H9 (cell line): ENCODE data around the gene ABCC11. TPM values are rescaled to one million over a fixed set of nuclear protein-coding genes. Genes with fewer than 3 reads are reported as not detected.
A peak's percentile ranks its signal among the peaks of the same experiment; 100 is the strongest.

Experiments used
- DNase-seq: peaks from one replicate; pipeline ENCODE4 v3.0.0-alpha.2; 2017
- H2AFZ ChIP-seq: one replicate; pipeline ENCODE4 v1.6.1; 2013; ENCODE audit warnings: mild to moderate bottlenecking, low read length, control low read depth, moderate library complexity
- H2AK5ac ChIP-seq: 2 replicates; pipeline ENCODE4 v1.6.1; 2013; ENCODE audit warnings: low read length, control low read depth, mixed read lengths; ENCODE audit not compliant: insufficient read length
- H2BK120ac ChIP-seq: one replicate; pipeline ENCODE4 v1.6.1; 2013; ENCODE audit warnings: low read depth, mild to moderate bottlenecking, low read length, control low read depth, inconsistent platforms; ENCODE audit not compliant: poor library complexity, severe bottlenecking
- H2BK12ac ChIP-seq: 2 replicates; pipeline ENCODE4 v1.6.1; 2013; ENCODE audit warnings: low read length, control low read depth, mixed read lengths, low read depth; ENCODE audit not compliant: insufficient read length
- H2BK15ac ChIP-seq: 2 replicates; pipeline ENCODE4 v1.6.1; 2013; ENCODE audit warnings: low read depth, low read length, control low read depth
- H2BK20ac ChIP-seq: one replicate; pipeline ENCODE4 v1.6.1; 2013; ENCODE audit warnings: low read depth, mild to moderate bottlenecking, low read length, control low read depth, inconsistent platforms; ENCODE audit not compliant: poor library complexity, severe bottlenecking
- H2BK5ac ChIP-seq: 2 replicates; pipeline ENCODE4 v1.6.1; 2013; ENCODE audit warnings: low read length, control low read depth, mixed read lengths; ENCODE audit not compliant: insufficient read length
- H3K14ac ChIP-seq: 2 replicates; pipeline ENCODE4 v1.6.1; 2013; ENCODE audit warnings: low read length, control low read depth; ENCODE audit not compliant: insufficient read depth
- H3K18ac ChIP-seq: 2 replicates; pipeline ENCODE4 v1.6.1; 2013; ENCODE audit warnings: low read depth, mild to moderate bottlenecking, mixed read lengths, low read length, control low read depth; ENCODE audit not compliant: insufficient read length
- H3K23ac ChIP-seq: 2 replicates; pipeline ENCODE4 v1.6.1; 2013; ENCODE audit warnings: low read length, control low read depth, mixed read lengths, low read depth; ENCODE audit not compliant: insufficient read length
- H3K23me2 ChIP-seq: 2 replicates; pipeline ENCODE4 v1.6.1; 2013; ENCODE audit warnings: low read depth, mild to moderate bottlenecking, mixed read lengths, low read length, control low read depth; ENCODE audit not compliant: insufficient read length, poor library complexity, severe bottlenecking
- H3K27ac ChIP-seq: 2 replicates; pipeline ENCODE4 v1.5.1; 2013; ENCODE audit warnings: low read length, control low read depth, mixed read lengths, low read depth; ENCODE audit not compliant: insufficient read length
- H3K27me3 ChIP-seq: 2 replicates; pipeline ENCODE4 v1.6.1; 2013; ENCODE audit warnings: low read length, control low read depth, inconsistent platforms; ENCODE audit not compliant: insufficient read depth
- H3K4ac ChIP-seq: 2 replicates; pipeline ENCODE4 v1.6.1; 2013; ENCODE audit warnings: low read depth, mild to moderate bottlenecking, control low read depth, inconsistent platforms, low read length, moderate library complexity
- H3K4me1 ChIP-seq: 2 replicates; pipeline ENCODE4 v1.6.1; 2013; ENCODE audit warnings: low read length, control low read depth, inconsistent platforms; ENCODE audit not compliant: insufficient read depth
- H3K4me2 ChIP-seq: 2 replicates; pipeline ENCODE4 v1.6.1; 2013; ENCODE audit warnings: low read length, control low read depth, mixed read lengths; ENCODE audit not compliant: insufficient read length, insufficient read depth
- H3K56ac ChIP-seq: 2 replicates; pipeline ENCODE4 v1.6.1; 2013; ENCODE audit warnings: low read depth, mild to moderate bottlenecking, mixed read lengths, low read length, control low read depth; ENCODE audit not compliant: insufficient read length
- H3K79me1 ChIP-seq: 2 replicates; pipeline ENCODE4 v1.6.1; 2013; ENCODE audit warnings: low read depth, mild to moderate bottlenecking, moderate library complexity, low read length, control low read depth, inconsistent platforms; ENCODE audit not compliant: insufficient read depth, poor library complexity, severe bottlenecking
- H3K79me2 ChIP-seq: 2 replicates; pipeline ENCODE4 v1.6.1; 2013; ENCODE audit warnings: low read length, control low read depth, inconsistent platforms; ENCODE audit not compliant: insufficient read depth
- H3K9ac ChIP-seq: 2 replicates; pipeline ENCODE4 v1.6.1; 2013; ENCODE audit warnings: low read length, control low read depth, mixed read lengths; ENCODE audit not compliant: insufficient read length; ENCODE audit errors: extremely low read depth
- H3K9me3 ChIP-seq: one replicate; pipeline ENCODE4 v1.6.1; 2013; ENCODE audit warnings: low read depth, low read length, inconsistent platforms; ENCODE audit not compliant: control insufficient read depth
- H3T11ph ChIP-seq: one replicate; pipeline ENCODE4 v1.6.1; 2013; ENCODE audit warnings: mild to moderate bottlenecking, low read length, control low read depth, inconsistent platforms
- H4K20me1 ChIP-seq: one replicate; pipeline ENCODE4 v1.6.1; 2013; ENCODE audit not compliant: control insufficient read depth, insufficient read length, insufficient read depth
- H4K5ac ChIP-seq: 2 replicates; pipeline ENCODE4 v1.6.1; 2013; ENCODE audit warnings: low read depth, mild to moderate bottlenecking, mixed read lengths, low read length, control low read depth; ENCODE audit not compliant: insufficient read length
- H4K8ac ChIP-seq: replicated peaks from 2 replicates; pipeline ENCODE4 v1.6.1; 2013; ENCODE audit warnings: low read length, control low read depth, mixed read lengths, low read depth; ENCODE audit not compliant: insufficient read length
- H4K91ac ChIP-seq: 2 replicates; pipeline ENCODE4 v1.6.1; 2013; ENCODE audit warnings: low read depth, mild to moderate bottlenecking, moderate library complexity, mixed read lengths, low read length, control low read depth; ENCODE audit not compliant: insufficient read length
- H3K27ac Mint-ChIP-seq, 3 experiments: 2 replicates in 2 of 3; 3 replicates in 1 of 3; pipeline ENCODE4 v1.8.0; 2020 to 2021; ENCODE audit warnings: mixed read lengths in 3 of 3, mild to moderate bottlenecking in 1 of 3, moderate library complexity in 1 of 3
- H3K27me3 Mint-ChIP-seq: 2 replicates; pipeline ENCODE4 v1.8.0; 2021; ENCODE audit warnings: low read depth, mild to moderate bottlenecking, moderate library complexity, mixed read lengths
- H3K36me3 Mint-ChIP-seq, 3 experiments: 2 replicates in 2 of 3; 3 replicates in 1 of 3; pipeline ENCODE4 v1.8.0; 2020 to 2021; ENCODE audit warnings: low read depth in 3 of 3, mixed read lengths in 3 of 3; ENCODE audit not compliant: insufficient read depth in 1 of 3
- H3K4me1 Mint-ChIP-seq, 2 experiments: 2 replicates each; pipeline ENCODE4 v1.8.0; 2020; ENCODE audit warnings: mixed read lengths in 2 of 2
- H3K4me3 Mint-ChIP-seq, 2 experiments: 2 replicates in 1 of 2; 3 replicates in 1 of 2; pipeline ENCODE4 v1.8.0; 2020 to 2021; ENCODE audit warnings: mild to moderate bottlenecking in 2 of 2, mixed read lengths in 2 of 2, moderate library complexity in 1 of 2
- H3K9me3 Mint-ChIP-seq, 2 experiments: 2 replicates in 1 of 2; 3 replicates in 1 of 2; pipeline ENCODE4 v1.8.0; 2020; ENCODE audit warnings: mild to moderate bottlenecking in 2 of 2, mixed read lengths in 2 of 2, moderate library complexity in 1 of 2
- CTCF ChIP-seq: fragments of 200-600 bp; sonication (generic); conservative IDR thresholded peaks from 3 replicates; pipeline ENCODE4 v1.8.0; 2021; ENCODE audit warnings: antibody characterized with exemption, mild to moderate bottlenecking
- WGBS: extraction: QIAGEN DNeasy Blood & Tissue Kit; methylation state at CpG from one replicate; pipeline ENCODE4 v1.1.7; 2013; ENCODE audit warnings: missing lambda C conversion rate, low lambda C conversion rate, mixed read lengths; ENCODE audit not compliant: insufficient read length; ENCODE audit errors: extremely low coverage; 5-methylcytosine and 5-hydroxymethylcytosine counted together
- total RNA-seq: library from RNA; stranded (reverse); gene quantifications from 2 replicates; pipeline ENCODE4 v1.2.1, GENCODE V29; 2021

The ABCC11 gene
- total RNA-seq, 1 experiment from 2014 or later = 0.33 TPM

- no peak overlapping the region for H3K14ac ChIP-seq
- H3K4me3 Mint-ChIP-seq = no peak overlapping the region
- H2BK120ac ChIP-seq = no peak overlapping the region
- no CpG with 5 or more reads among the region's 8 CpGs for WGBS
- no peaks in the 10 kb centered on the region for H3K79me2 ChIP-seq
- H3K9me3 ChIP-seq = no peaks in the 10 kb centered on the region
- no peaks in the 10 kb centered on the region for H4K20me1 ChIP-seq
- no peak overlapping the region for H2BK15ac ChIP-seq
- H2BK12ac ChIP-seq = no peak overlapping the region
- no peak overlapping the region for H3K4me2 ChIP-seq
- no peak overlapping the region for H3K56ac ChIP-seq
- no peaks in the 10 kb centered on the region for H3K9me3 Mint-ChIP-seq
- no peak for TF ChIP-seq CTCF
- H2AFZ ChIP-seq = no peak overlapping the region
- H3K27me3 Mint-ChIP-seq = peaks cover 4% of the 10 kb centered on the region
- no peak overlapping the region for H2BK20ac ChIP-seq
- H3K27ac Mint-ChIP-seq = 0 out of 7 replicates have a peak overlapping the region, but pooled peaks of 1 of the 3 experiments have one; percentile 46
- no peak overlapping the region for H3K23ac ChIP-seq
- no peaks in the 10 kb centered on the region for H3K79me1 ChIP-seq
- H4K5ac ChIP-seq = no peak overlapping the region
- H3K27ac ChIP-seq = no peak overlapping the region
- H2AK5ac ChIP-seq = no peak overlapping the region
- H3K4me1 ChIP-seq = no peaks in the 10 kb centered on the region; the same call in 1 of the 2 replicates
- no peak overlapping the region for H2BK5ac ChIP-seq
- no peak overlapping the region for H3K9ac ChIP-seq
- no peak for DNase-seq
- H3K4me1 Mint-ChIP-seq = peaks cover 0 to 5% of the 10 kb centered on the region in 2 experiments; a peak in 2 of 4 replicates
- H3K4ac ChIP-seq = no peak overlapping the region
- H3K23me2 ChIP-seq = no peaks in the 10 kb centered on the region
- no peak overlapping the region for H4K91ac ChIP-seq
- no peaks in the 10 kb centered on the region for H3K27me3 ChIP-seq
- no peaks in the 10 kb centered on the region for H3K36me3 Mint-ChIP-seq
- no peak overlapping the region for H3K18ac ChIP-seq
- H4K8ac ChIP-seq = no peak overlapping the region
- H3T11ph ChIP-seq = no peak overlapping the region
These were observed 40.6 kb downstream of the ABCC11 start for GRCh38 chr16:48206594-48207242.
